ENCODE measurements around the gene PIK3R6.
A peak's percentile ranks its signal among the peaks of the same experiment; 100 is the strongest.

PIK3R6 gene

DNA sequence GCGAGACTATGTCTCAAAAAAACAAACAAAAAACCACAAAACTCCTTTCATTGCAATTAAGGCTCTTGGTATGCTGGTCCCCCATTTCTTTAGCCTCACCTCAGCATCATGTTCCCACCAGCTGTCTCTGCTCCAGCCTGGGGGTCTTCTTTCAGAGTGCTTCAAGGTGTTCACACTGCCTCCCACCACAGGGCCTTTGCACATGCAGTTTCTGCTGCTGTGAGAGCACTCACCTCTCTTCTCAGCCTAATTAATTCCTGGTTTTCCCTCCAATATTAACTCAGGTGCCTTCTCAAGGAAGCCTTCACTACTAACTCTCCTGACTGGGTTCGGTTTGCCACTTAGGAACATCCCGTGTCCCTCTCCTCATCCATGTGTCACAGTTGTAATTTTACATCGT, 15.9 kb upstream of the PIK3R6 start:
- TF ChIP-seq, protein P1, sequence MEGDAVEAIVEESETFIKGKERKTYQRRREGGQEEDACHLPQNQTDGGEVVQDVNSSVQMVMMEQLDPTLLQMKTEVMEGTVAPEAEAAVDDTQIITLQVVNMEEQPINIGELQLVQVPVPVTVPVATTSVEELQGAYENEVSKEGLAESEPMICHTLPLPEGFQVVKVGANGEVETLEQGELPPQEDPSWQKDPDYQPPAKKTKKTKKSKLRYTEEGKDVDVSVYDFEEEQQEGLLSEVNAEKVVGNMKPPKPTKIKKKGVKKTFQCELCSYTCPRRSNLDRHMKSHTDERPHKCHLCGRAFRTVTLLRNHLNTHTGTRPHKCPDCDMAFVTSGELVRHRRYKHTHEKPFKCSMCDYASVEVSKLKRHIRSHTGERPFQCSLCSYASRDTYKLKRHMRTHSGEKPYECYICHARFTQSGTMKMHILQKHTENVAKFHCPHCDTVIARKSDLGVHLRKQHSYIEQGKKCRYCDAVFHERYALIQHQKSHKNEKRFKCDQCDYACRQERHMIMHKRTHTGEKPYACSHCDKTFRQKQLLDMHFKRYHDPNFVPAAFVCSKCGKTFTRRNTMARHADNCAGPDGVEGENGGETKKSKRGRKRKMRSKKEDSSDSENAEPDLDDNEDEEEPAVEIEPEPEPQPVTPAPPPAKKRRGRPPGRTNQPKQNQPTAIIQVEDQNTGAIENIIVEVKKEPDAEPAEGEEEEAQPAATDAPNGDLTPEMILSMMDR (IDR thresholded peaks at IDR 0.05; ENCODE audit: low read depth, low read length), result no peak
- DNase-seq (ENCODE audit: low read depth in 2 of 2), result no peak

DNA sequence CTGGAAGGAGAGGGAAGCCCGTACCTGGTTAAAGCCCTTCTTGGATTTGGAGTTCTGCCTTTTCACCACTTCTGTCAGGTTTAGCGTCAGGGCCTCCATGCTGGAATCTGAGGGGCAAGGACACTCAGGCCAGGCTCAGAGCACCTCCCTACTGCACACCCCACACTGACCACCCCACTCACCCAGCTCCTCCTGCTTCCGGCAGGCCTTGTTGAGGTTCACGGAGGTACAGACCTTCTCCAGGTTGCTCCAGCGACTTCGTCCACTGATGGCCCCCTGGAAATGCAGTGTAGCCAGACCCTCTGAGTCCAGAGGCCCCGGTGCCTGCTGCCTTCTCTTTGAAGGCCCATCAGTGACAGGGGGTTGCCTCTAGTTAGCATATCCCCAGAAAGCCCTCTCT, 14.1 kb upstream of the PIK3R6 start:
- TF ChIP-seq, protein P1 (IDR thresholded peaks at IDR 0.05; ENCODE audit: low read depth, low read length), result no peak
- DNase-seq (ENCODE audit: low read depth in 2 of 2), result no peak
- H3K4me3 ChIP-seq (replicated peaks in 1 of 2; ENCODE audit: low read depth in 2 of 2, low read length in 2 of 2), result no peak overlapping the region

More for the DNA sequence above, 15.9 kb upstream of the PIK3R6 start:
- H3K4me3 ChIP-seq (replicated peaks in 1 of 2; ENCODE audit: low read depth in 2 of 2, low read length in 2 of 2), result no peak overlapping the region

DNA sequence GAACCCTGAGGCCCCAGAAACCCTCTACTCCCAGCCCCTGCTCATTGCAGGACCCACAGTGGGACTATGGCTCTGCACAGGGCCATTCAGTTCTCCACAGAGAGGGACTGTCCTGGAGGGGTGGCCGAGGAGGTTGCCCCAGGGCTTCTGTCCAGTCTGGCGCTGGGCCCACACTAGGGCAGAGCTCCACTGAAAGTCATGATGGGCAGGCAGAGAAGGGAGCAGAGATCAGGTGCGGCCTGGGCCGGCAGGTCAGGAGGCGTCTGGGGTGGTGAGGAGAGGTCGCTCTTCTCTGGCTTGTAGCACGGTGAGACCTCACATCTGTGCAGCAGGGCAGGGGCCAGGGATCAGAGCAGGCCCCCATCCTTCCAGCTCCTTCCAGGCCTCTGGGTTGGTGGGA, 13.0 kb upstream of the PIK3R6 start:
- no peak for DNase-seq (ENCODE audit: low read depth in 2 of 2)
- TF ChIP-seq, protein P1 (IDR thresholded peaks at IDR 0.05; ENCODE audit: low read depth, low read length), result no peak
- no peak overlapping the region for H3K4me3 ChIP-seq (replicated peaks in 1 of 2; ENCODE audit: low read depth in 2 of 2, low read length in 2 of 2)

DNA sequence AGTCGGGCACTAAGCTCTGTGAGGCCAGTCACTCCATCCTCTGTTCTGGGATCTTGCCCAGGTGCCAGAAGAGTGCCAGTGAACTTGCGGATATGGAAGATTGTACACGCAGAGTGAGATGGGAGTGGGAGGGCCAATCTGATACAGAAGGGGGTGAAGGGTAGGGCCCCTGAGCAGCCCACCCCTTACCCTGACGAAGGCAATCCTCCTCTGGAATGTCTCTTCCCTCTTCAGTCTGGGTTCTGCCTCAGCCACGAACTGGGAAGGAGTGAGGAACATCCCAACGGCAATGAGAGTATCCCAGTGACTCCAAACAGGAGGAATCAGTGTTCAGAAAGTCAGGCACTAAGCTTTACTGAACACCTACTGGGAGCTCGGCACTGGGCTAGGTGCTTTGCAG, 11.9 kb upstream of the PIK3R6 start:
- DNase-seq (ENCODE audit: low read depth in 2 of 2), result no peak
- TF ChIP-seq, protein P1 (IDR thresholded peaks at IDR 0.05; ENCODE audit: low read depth, low read length), result no peak
- no peak overlapping the region for H3K4me3 ChIP-seq (replicated peaks in 1 of 2; ENCODE audit: low read depth in 2 of 2, low read length in 2 of 2)

DNA sequence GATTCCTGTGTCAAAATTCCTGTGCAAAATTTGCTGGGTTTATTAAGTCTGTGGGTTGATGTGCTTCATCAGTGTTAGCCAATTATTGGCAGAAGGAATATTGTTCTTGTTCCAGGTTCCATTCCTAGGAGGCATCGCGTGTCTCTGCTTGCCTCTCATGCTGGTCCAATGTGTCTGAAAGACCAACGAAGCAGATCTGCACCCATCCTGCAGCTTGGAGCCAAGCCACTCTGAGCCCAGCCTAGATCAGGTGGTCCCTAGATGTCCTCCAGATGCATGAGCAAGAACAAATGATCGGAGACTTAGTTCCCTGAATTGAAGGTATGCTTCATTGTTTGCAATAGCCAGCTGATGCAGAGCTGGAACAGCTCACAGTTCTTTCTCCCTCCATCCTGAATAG, 10.5 kb upstream of the PIK3R6 start:
- TF ChIP-seq, protein P1 (IDR thresholded peaks at IDR 0.05; ENCODE audit: low read depth, low read length), result no peak
- H3K4me3 ChIP-seq (replicated peaks in 1 of 2; ENCODE audit: low read depth in 2 of 2, low read length in 2 of 2), result no peak overlapping the region
- no peak for DNase-seq (ENCODE audit: low read depth in 2 of 2)

DNA sequence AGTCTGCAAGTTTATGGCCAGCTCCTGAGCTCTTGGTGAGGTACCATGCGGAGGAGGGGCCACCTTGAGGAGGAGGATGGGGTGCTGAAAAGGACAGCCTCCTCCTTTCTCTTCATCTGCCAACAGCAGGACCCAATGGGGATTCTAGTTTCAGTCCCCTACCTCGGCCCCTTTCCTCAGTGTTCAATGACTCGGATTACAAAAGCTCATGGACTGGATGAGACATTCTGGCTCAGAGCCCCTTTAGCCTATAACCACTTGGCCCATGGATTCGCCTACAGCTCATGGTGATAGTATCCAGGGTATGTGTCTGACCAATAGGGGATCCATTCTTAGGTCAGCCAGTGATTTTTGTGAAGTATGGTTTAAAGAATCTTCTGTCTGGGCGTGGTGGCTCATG, 8.5 kb upstream of the PIK3R6 start:
- H3K4me3 ChIP-seq (replicated peaks in 1 of 2; ENCODE audit: low read depth in 2 of 2, low read length in 2 of 2), result no peak overlapping the region
- peak in 1 of 2 donors; percentile 59 for DNase-seq (ENCODE audit: low read depth in 2 of 2)
- TF ChIP-seq, protein P1 (IDR thresholded peaks at IDR 0.05; ENCODE audit: low read depth, low read length), result no peak

DNA sequence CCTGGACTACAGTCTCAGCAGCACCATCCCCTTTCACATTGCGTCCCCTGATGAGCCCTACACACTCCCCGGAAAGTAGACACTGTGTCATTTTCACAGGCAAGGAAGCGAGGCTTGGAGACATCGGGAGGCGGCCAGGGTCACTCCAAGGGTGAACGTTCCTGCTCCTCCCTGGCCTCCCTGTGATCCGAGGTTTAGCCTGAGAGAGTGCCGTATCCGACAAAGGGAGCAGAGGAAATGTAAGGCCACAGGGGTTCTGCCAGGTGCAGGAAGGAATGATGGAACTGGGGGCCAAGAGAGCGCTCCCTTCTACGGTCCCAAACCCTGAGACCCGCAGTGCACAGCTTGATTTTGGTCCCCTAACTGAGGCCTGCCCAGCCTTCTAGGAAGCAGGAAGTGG, 8.0 kb upstream of the PIK3R6 start:
- TF ChIP-seq, protein P1 (IDR thresholded peaks at IDR 0.05; ENCODE audit: low read depth, low read length), result no peak
- H3K4me3 ChIP-seq (replicated peaks in 1 of 2; ENCODE audit: low read depth in 2 of 2, low read length in 2 of 2), result no peak overlapping the region
- no peak for DNase-seq (ENCODE audit: low read depth in 2 of 2)

All from cardiac fibroblast (primary cell).